ENCODE results near the gene HSPH1.

HSPH1 gene

GRCh38 chr13:31114641-31115040, 47.1 kb downstream of the HSPH1 start:
- no peak for DNase-seq (ENCODE audit: low read depth)
- no peak for TF ChIP-seq CTCF (conservative IDR thresholded peaks at IDR 0.05; ENCODE audit: control insufficient read depth, insufficient read depth, low read depth, low read length)
- no peak overlapping the region for H3K4me3 ChIP-seq (ENCODE audit: control insufficient read depth, low read depth, low read length)

- no peak overlapping the region for H3K4me3 ChIP-seq (ENCODE audit: control insufficient read depth, low read depth, low read length)
- peak; percentile 37 for DNase-seq (ENCODE audit: low read depth)
- no peak for TF ChIP-seq CTCF (conservative IDR thresholded peaks at IDR 0.05; ENCODE audit: control insufficient read depth, insufficient read depth, low read depth, low read length)
These were observed 50.6 kb downstream of the HSPH1 start for GRCh38 chr13:31111136-31111535.

GRCh38 chr13:31110617-31111016, 51.1 kb downstream of the HSPH1 start:
- no peak overlapping the region for H3K4me3 ChIP-seq (ENCODE audit: control insufficient read depth, low read depth, low read length)
- DNase-seq (ENCODE audit: low read depth) = no peak
- TF ChIP-seq CTCF (conservative IDR thresholded peaks at IDR 0.05; ENCODE audit: control insufficient read depth, insufficient read depth, low read depth, low read length) = no peak

GRCh38 chr13:31110169-31110568, 51.5 kb downstream of the HSPH1 start:
- DNase-seq (ENCODE audit: low read depth) = no peak
- TF ChIP-seq CTCF (conservative IDR thresholded peaks at IDR 0.05; ENCODE audit: control insufficient read depth, insufficient read depth, low read depth, low read length) = no peak
- H3K4me3 ChIP-seq (ENCODE audit: control insufficient read depth, low read depth, low read length) = no peak overlapping the region

GRCh38 chr13:31107109-31107508, 54.6 kb downstream of the HSPH1 start:
- DNase-seq (ENCODE audit: low read depth) = no peak
- no peak overlapping the region for H3K4me3 ChIP-seq (ENCODE audit: control insufficient read depth, low read depth, low read length)
- no peak for TF ChIP-seq CTCF (conservative IDR thresholded peaks at IDR 0.05; ENCODE audit: control insufficient read depth, insufficient read depth, low read depth, low read length)

- H3K4me3 ChIP-seq (ENCODE audit: control insufficient read depth, low read depth, low read length) = no peak overlapping the region
- TF ChIP-seq CTCF (conservative IDR thresholded peaks at IDR 0.05; ENCODE audit: control insufficient read depth, insufficient read depth, low read depth, low read length) = no peak
- no peak for DNase-seq (ENCODE audit: low read depth)
These were observed 55.8 kb downstream of the HSPH1 start for GRCh38 chr13:31105856-31106255.

Data from fibroblast of mammary gland (primary cell).